Breast epithelium (tissue), 4 donors: ENCODE data around the gene RB1. TPM values are rescaled to one million over a fixed set of nuclear protein-coding genes. Genes with fewer than 3 reads are reported as not detected.

ENCODE experiments used
- DNase-seq, 2 donors: peaks; one replicate each; pipeline ENCODE4 v3.0.0-alpha.2; 2019; ENCODE audit warnings: low spot score in 2 of 2
- H3K27ac ChIP-seq, 2 donors: fragments of 200-600 bp; sonication (generic) in 1 of 2; one replicate each; pipeline ENCODE4 v1.5.1; 2016 to 2019; ENCODE audit warnings: mild to moderate bottlenecking in 1 of 2
- H3K27me3 ChIP-seq, 2 donors: fragments of 200-600 bp; sonication (generic) in 1 of 2; one replicate each; pipeline versions ENCODE4 v1.5.1 to v1.6.0; 2017 to 2019; ENCODE audit warnings: control low read depth in 1 of 2, mild to moderate bottlenecking in 1 of 2
- H3K36me3 ChIP-seq: fragments of 200-600 bp; one replicate; pipeline ENCODE4 v1.5.1; 2019
- H3K4me1 ChIP-seq, 2 donors: fragments of 200-600 bp; sonication (generic); one replicate each; pipeline ENCODE4 v1.5.1; 2016 to 2019; ENCODE audit warnings: control low read depth in 1 of 2
- H3K4me3 ChIP-seq, 3 donors: fragments of 200-600 bp; sonication (generic); 1 replicate in 2 of 3; 2 replicates in 1 of 3; pipeline ENCODE4 v1.5.1; 2016 to 2019; ENCODE audit warnings: mild to moderate bottlenecking in 3 of 3, moderate library complexity in 2 of 3
- H3K9me3 ChIP-seq, 2 donors: fragments of 200-600 bp; sonication (generic) in 1 of 2; one replicate each; pipeline ENCODE4 v1.5.1; 2016 to 2019; ENCODE audit warnings: control low read depth in 1 of 2
- CTCF ChIP-seq, 3 donors: fragments of 450-650 bp; IDR thresholded peaks; one replicate each; pipeline ENCODE4 v1.5.1; 2016 to 2017; ENCODE audit warnings: antibody characterized with exemption in 3 of 3, mild to moderate bottlenecking in 3 of 3, moderate library complexity in 3 of 3
- POLR2A ChIP-seq: fragments of 450-650 bp; IDR thresholded peaks from one replicate; pipeline ENCODE4 v1.6.1; 2016; ENCODE audit warnings: antibody characterized with exemption, mild to moderate bottlenecking, moderate library complexity
- POLR2AphosphoS5 ChIP-seq, 3 donors: sonication (generic); formaldehyde crosslinking; IDR thresholded peaks; one replicate each; pipeline ENCODE4 v1.6.1; 2017; ENCODE audit warnings: antibody characterized with exemption in 3 of 3
- intact Hi-C: fragments of 100-400 bp; cut with DNase I; formaldehyde crosslinking; loops from one replicate; pipeline ENCODE4 v1.15.1; 2023; ENCODE audit warnings: low total_unique reads
- total RNA-seq, 3 donors: library from RNA; depleted of rRNA; stranded (reverse); fragments of >200 nt; gene quantifications; one replicate each; pipeline ENCODE4 v1.1.0, GENCODE V29; 2016

Gene RB1
- total RNA-seq, 3 donors from 2014 or later = 24.0 to 45.2 (median 43.6) TPM

GRCh38 chr13:48411147-48411794, 107.7 kb downstream of the RB1 start:
- Histone ChIP-seq H3K4me3 (peak overlapping the region; percentile 47 to 70 (median 54)), H3K36me3 (no peaks in the 10 kb centered on the region), H3K27ac (peak overlapping the region; percentile 83 to 88), H3K9me3 (no peaks in the 10 kb centered on the region), H3K4me1 (no peaks in the 10 kb centered on the region), H3K27me3 (no peaks in the 10 kb centered on the region)
- DNase-seq = no peak
- TF ChIP-seq POLR2AphosphoS5 (IDR thresholded peaks at IDR 0.05) (no peak), POLR2A (no peak), CTCF (IDR thresholded peaks at IDR 0.05) (no peak)
- intact Hi-C loops = no loop called here

- TF ChIP-seq POLR2A (no peak), POLR2AphosphoS5 (IDR thresholded peaks at IDR 0.05) (no peak), CTCF (IDR thresholded peaks at IDR 0.05) (no peak)
- Histone ChIP-seq H3K27ac (peak overlapping the region; percentile 83 to 88), H3K4me3 (peak overlapping the region; percentile 47 to 70 (median 54)), H3K27me3 (no peaks in the 10 kb centered on the region), H3K36me3 (no peaks in the 10 kb centered on the region), H3K9me3 (no peaks in the 10 kb centered on the region), H3K4me1 (no peaks in the 10 kb centered on the region)
- intact Hi-C loops = no loop called here
- no peak for DNase-seq
Observed at GRCh38 chr13:48411841-48412531, 108.4 kb downstream of the RB1 start.

GRCh38 chr13:48412881-48413351, 109.4 kb downstream of the RB1 start, which contains the start of gene LPAR6:
Gene LPAR6, minus strand, starts transcription at chr13:48413113. Its CDS starts 690 bp downstream, at chr13:48412423.
- Histone ChIP-seq H3K4me1 (no peaks in the 10 kb centered on the region), H3K9me3 (no peaks in the 10 kb centered on the region), H3K36me3 (no peaks in the 10 kb centered on the region), H3K4me3 (peak within 1 kb of the TSS; percentile 47 to 70 (median 54)), H3K27ac (peak within 1 kb of the TSS; percentile 83 to 88), H3K27me3 (no peaks in the 10 kb centered on the region)
- peak in 2 of 3 donors; percentile 59 to 80 for TF ChIP-seq POLR2AphosphoS5 (IDR thresholded peaks at IDR 0.05)
- TF ChIP-seq POLR2A = peak; percentile 24
- no peak for TF ChIP-seq CTCF (IDR thresholded peaks at IDR 0.05)
- DNase-seq = no peak
- intact Hi-C loops = no loop called here

DNA sequence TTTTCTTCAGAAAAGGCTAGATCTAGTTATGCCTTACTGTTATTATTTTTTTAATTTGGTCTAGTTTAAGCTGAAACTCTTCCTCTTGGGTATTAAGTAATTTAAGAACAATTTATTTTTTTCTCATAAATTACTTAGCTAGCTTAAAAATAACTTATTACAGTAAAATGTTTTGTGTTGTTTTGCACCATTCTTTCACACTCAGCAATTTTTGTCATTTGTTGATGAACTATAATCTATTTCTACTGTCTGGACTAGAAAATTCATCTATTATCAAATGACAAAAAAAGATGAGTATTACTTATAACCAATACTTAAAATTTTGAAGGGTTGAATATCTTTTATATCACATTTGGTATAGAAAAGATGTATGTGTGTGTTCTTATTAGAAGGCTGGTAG, 111.0 kb downstream of the RB1 start:
- Histone ChIP-seq H3K9me3 (no peaks in the 10 kb centered on the region), H3K27ac (no peak overlapping the region)
- intact Hi-C loops = no loop called here

More for the DNA sequence above, 111.0 kb downstream of the RB1 start:
- no peaks in the 10 kb centered on the region for H3K36me3 ChIP-seq
- no peak overlapping the region for H3K4me3 ChIP-seq
- no peaks in the 10 kb centered on the region for H3K4me1 ChIP-seq
- TF ChIP-seq CTCF (IDR thresholded peaks at IDR 0.05) (no peak), POLR2AphosphoS5 (IDR thresholded peaks at IDR 0.05) (no peak), POLR2A (no peak)
- no peaks in the 10 kb centered on the region for H3K27me3 ChIP-seq
- no peak for DNase-seq
